Activated CD4-positive, CD25-positive, alpha-beta regulatory T cell treated with anti-CD3 and anti-CD28 coated beads, Interleukin-2, amount 50 U/mL, for 16 hours (primary cell): ENCODE results near the gene EN2.

ENCODE experiments used
- DNase-seq: peaks from one replicate; pipeline ENCODE4 v3.0.0-alpha.2; 2020; ENCODE audit warnings: low read depth, low spot score

EN2 gene

GRCh38 chr7:155508376-155509358 lies 50.7 kb downstream of the EN2 start:
- DNase-seq = no peak

- DNase-seq = no peak
Observed at GRCh38 chr7:155509359-155509724, 51.4 kb downstream of the EN2 start.

GRCh38 chr7:155509725-155510551 lies 52.0 kb downstream of the EN2 start:
- no peak for DNase-seq

- DNase-seq = no peak
Observed at GRCh38 chr7:155510975-155511701, 53.2 kb downstream of the EN2 start.

GRCh38 chr7:155511702-155511996 lies 53.7 kb downstream of the EN2 start:
- DNase-seq = no peak

GRCh38 chr7:155512246-155512887 lies 54.4 kb downstream of the EN2 start:
- no peak for DNase-seq

GRCh38 chr7:155513543-155514285 lies 55.8 kb downstream of the EN2 start:
- DNase-seq = no peak

- DNase-seq = no peak
Observed at GRCh38 chr7:155514296-155514695, 56.4 kb downstream of the EN2 start.
